Pancreas (tissue), 10 donors: ENCODE data around the gene PSAT1. TPM values are rescaled to one million over a fixed set of nuclear protein-coding genes. Genes with fewer than 3 reads are reported as not detected.

Source experiments
- ATAC-seq, 4 donors: fragments of 200-7000 bp; cut with Tn5 transposase; one replicate each; pipeline versions ENCODE4 v1.8.0 to v1.9.1; 2020; ENCODE audit warnings: mild to moderate bottlenecking in 4 of 4, moderate library complexity in 4 of 4
- DNase-seq, 6 donors: peaks; one replicate each; pipeline ENCODE4 v3.0.0-alpha.2; 2020
- FAIRE-seq: peaks from 2 replicates; lab custom pipeline; 2012; peaks lifted over from hg19 to GRCh38; lab: Jason Lieb, UNC
- H3K27ac ChIP-seq, 4 donors: fragments of 200-600 bp; sonication (generic); 1 replicate in 3 of 4; 2 replicates in 1 of 4; pipeline versions ENCODE4 v1.5.0 to v1.8.0; 2020
- H3K27me3 ChIP-seq, 4 donors: fragments of 200-600 bp; one replicate each; pipeline ENCODE4 v1.8.0; 2021
- H3K36me3 ChIP-seq, 3 donors: fragments of 200-600 bp; sonication (generic) in 1 of 3; one replicate each; pipeline versions ENCODE4 v1.5.0 to v1.8.0; 2020 to 2021
- H3K4me1 ChIP-seq, 3 donors: fragments of 200-600 bp; one replicate each; pipeline ENCODE4 v1.8.0; 2021
- H3K4me3 ChIP-seq, 4 donors: fragments of 200-600 bp; sonication (generic) in 2 of 4; one replicate each; pipeline versions ENCODE4 v1.5.0 to v1.8.0; 2020 to 2021
- H3K9me3 ChIP-seq, 4 donors: fragments of 200-600 bp; one replicate each; pipeline ENCODE4 v1.8.0; 2021
- WGBS, 2 donors: extraction: QIAGEN DNeasy Blood & Tissue Kit; methylation state at CpG; one replicate each; pipeline ENCODE4 v1.1.7; 2013; 5-methylcytosine and 5-hydroxymethylcytosine counted together
- intact Hi-C, 3 donors: fragments of 100-400 bp; cut with DNase I; formaldehyde crosslinking; loops; one replicate each; pipeline versions ENCODE4 v1.11.1 to v1.14.2; 2022
- polyA plus RNA-seq, 2 donors: library from polyadenylated mRNA; stranded (reverse); fragments of 200-250 nt; gene quantifications; one replicate each; pipeline ENCODE4 v1.2.3, GENCODE V29; 2013
- total RNA-seq, 6 donors: library from RNA; stranded (reverse); fragmentation: NEBNext Ultra II Directional in 4 of 6; extraction: Animal tissue kit (Norgen Biotek cat#: 25700) in 4 of 6; gene quantifications; one replicate each; pipeline versions ENCODE4 v1.2.1 to v1.2.4, GENCODE V29; 2021 to 2023
- TF ChIP-seq, protein P1 (sequence below), 4 donors: fragments of 200-600 bp; sonication (generic) in 3 of 4; IDR thresholded peaks; one replicate each; pipeline versions ENCODE4 v1.5.0 to v1.8.0; 2021; ENCODE audit warnings: antibody characterized with exemption in 4 of 4
- donor health status: healthy with polysubstance abuse.
- donor health status: DM: no; HTN: no; CAD: no; lungs with moderate emphysema.
- donor health status: DM: no; HTN: no; CAD: no.
- donor health status: control.
- donor health status: control.
- donor health status: Bipolar disorder and iron deficiency.
- donor health status: DM: yes; HTN: yes; CAD: no.
- donor health status: DM: no; HTN: no; CAD: no.
- donor health status: DM: no; HTN: no; CAD: no.
- donor health status: DM: yes; HTN: yes; CAD: no.

PSAT1 gene
- total and polyA plus RNA-seq, 8 donors = 9.0 to 189 (median 23.9) TPM

DNA sequence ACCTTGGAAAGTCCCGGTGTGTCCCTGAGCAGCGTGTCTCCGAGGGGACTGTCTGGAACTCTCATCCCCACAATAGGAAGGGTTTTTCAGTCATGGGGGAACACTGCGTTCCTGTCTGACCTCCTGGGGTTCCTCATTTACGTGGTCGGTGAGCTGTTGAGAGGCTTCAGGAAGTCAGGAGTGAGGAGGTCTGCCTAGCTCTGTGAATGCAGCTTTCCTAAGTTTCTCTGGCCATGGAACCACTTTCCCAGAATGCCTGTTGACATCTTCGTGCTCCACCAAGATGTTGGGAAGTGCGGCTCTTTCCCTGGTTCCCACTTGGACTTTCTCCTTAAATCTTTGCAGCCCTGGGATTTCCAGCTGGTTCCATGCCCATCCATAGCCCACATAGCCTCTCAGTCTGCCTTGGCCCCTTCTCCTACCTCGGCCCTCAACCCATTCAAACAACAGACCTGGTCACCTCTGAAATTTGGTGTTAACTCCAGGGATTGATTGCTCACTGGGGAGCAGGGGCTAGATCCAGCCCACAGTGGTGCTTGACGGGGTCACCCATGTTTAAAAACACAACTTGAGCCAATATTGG lies 27.2 kb downstream of the PSAT1 start:
- H3K27ac ChIP-seq = peak overlapping the region in 1 of 4 donors; percentile 18
- no peak for DNase-seq
- FAIRE-seq = no peak
- no peaks in the 10 kb centered on the region for H3K9me3 ChIP-seq
- H3K36me3 ChIP-seq = no peaks in the 10 kb centered on the region
- ATAC-seq = no peak
- WGBS, 2 donors = 85 to 86% methylated on average over 10 of the region's 10 CpGs
- intact Hi-C loops = no loop called here
- TF ChIP-seq, protein P1, sequence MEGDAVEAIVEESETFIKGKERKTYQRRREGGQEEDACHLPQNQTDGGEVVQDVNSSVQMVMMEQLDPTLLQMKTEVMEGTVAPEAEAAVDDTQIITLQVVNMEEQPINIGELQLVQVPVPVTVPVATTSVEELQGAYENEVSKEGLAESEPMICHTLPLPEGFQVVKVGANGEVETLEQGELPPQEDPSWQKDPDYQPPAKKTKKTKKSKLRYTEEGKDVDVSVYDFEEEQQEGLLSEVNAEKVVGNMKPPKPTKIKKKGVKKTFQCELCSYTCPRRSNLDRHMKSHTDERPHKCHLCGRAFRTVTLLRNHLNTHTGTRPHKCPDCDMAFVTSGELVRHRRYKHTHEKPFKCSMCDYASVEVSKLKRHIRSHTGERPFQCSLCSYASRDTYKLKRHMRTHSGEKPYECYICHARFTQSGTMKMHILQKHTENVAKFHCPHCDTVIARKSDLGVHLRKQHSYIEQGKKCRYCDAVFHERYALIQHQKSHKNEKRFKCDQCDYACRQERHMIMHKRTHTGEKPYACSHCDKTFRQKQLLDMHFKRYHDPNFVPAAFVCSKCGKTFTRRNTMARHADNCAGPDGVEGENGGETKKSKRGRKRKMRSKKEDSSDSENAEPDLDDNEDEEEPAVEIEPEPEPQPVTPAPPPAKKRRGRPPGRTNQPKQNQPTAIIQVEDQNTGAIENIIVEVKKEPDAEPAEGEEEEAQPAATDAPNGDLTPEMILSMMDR (IDR thresholded peaks at IDR 0.05) = no peak
- H3K4me3 ChIP-seq = no peak overlapping the region
- H3K27me3 ChIP-seq = no peaks in the 10 kb centered on the region
- H3K4me1 ChIP-seq = peaks cover 0 to 8% (median 0%) of the 10 kb centered on the region in 3 donors

DNA sequence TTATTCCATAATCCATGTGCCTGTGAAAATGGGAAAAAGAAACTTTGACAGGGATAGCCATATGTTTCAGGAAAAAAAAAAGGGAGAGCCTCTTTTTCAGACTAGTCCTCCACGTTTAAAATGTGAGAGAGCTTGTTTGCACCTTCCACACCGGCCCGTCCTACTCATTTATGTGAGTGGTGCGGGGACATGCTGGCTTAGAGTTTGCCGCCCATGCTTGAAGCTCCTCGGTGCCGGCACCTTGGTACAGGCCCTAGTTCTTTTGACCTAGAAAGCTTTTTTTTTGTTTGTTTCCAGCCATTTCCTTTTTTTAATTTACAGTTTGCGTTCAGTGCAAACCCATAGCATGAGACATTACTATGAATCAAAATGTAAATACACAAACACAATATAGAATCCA lies 27.8 kb downstream of the PSAT1 start:
- no peak for FAIRE-seq
- Histone ChIP-seq H3K4me1 (peaks cover 0 to 8% (median 0%) of the 10 kb centered on the region in 3 donors), H3K27ac (peak overlapping the region in 1 of 4 donors; percentile 18), H3K4me3 (no peak overlapping the region), H3K9me3 (no peaks in the 10 kb centered on the region), H3K27me3 (no peaks in the 10 kb centered on the region), H3K36me3 (no peaks in the 10 kb centered on the region)
- DNase-seq = no peak
- intact Hi-C loops = no loop called here
- ATAC-seq = peak in 1 of 4 donors; percentile 5
- TF ChIP-seq, protein P1 (IDR thresholded peaks at IDR 0.05) = no peak
- 80 to 84% methylated on average over 8 of the region's 8 CpGs for WGBS, 2 donors

DNA sequence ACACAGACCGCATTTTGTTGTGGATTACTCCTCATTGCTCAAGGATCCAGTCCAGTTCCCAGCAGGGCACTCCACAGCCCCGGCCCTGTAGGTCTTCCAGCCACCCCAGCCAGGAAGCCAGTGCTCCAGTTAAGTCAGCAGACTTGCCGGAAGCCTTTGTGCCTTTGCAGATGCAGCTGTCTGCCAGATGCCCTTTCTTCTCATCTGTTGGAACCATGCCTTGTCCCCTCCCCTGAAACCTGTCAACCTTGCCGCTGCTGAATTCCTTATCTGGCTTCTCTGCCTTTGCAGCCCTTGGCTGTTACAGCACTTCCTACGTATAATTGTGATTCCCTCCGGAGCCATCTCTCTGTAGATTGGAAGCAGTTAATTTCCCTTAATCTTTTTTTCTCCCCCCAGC lies 28.4 kb downstream of the PSAT1 start:
- Histone ChIP-seq H3K27ac (peak overlapping the region in 3 of 4 donors; percentile 15 to 30 (median 18)), H3K4me1 (peaks cover 0 to 8% (median 0%) of the 10 kb centered on the region in 3 donors), H3K9me3 (no peaks in the 10 kb centered on the region), H3K36me3 (no peaks in the 10 kb centered on the region), H3K4me3 (no peak overlapping the region), H3K27me3 (no peaks in the 10 kb centered on the region)
- peak; percentile 87 to 94 (median 92) for ATAC-seq
- FAIRE-seq = no peak
- intact Hi-C loops = no loop called here
- peak; percentile 61 to 86 (median 73) for DNase-seq
- 24 to 26% methylated on average over 6 of the region's 6 CpGs for WGBS, 2 donors
- TF ChIP-seq, protein P1 (IDR thresholded peaks at IDR 0.05) = no peak

DNA sequence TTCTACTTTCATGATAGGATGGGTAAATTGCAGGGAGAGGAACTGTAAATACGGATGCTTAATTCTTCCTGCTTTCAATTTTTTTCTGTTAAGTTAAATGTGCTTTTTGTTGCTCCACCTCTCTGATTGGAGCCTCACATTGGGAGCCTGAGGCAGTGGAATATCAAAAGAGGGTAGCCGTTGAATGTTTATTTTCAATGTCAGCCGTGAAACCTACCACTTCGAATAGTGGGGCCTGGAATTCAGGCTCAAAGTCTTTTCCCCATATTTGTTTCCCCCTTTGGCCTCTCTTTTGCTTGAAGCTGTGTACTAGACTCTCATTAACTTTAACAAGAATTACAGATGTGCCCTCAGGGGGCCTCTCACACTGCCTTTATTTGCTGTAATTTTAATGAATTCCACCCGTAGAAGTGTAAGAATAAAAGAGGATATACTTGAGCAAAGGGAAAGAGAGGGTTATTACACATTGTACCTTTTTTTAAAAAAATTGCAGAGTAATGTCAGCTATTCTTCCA lies 29.0 kb downstream of the PSAT1 start:
- TF ChIP-seq, protein P1 (IDR thresholded peaks at IDR 0.05) = no peak
- Histone ChIP-seq H3K27ac (no peak overlapping the region), H3K36me3 (no peaks in the 10 kb centered on the region), H3K27me3 (no peaks in the 10 kb centered on the region), H3K9me3 (no peaks in the 10 kb centered on the region), H3K4me1 (peaks cover 0 to 8% (median 0%) of the 10 kb centered on the region in 3 donors), H3K4me3 (no peak overlapping the region)
- intact Hi-C loops = no loop called here
- DNase-seq (no peak), ATAC-seq (no peak), FAIRE-seq (no peak)
- 71 to 72% methylated on average over 5 of the region's 5 CpGs for WGBS, 2 donors

DNA sequence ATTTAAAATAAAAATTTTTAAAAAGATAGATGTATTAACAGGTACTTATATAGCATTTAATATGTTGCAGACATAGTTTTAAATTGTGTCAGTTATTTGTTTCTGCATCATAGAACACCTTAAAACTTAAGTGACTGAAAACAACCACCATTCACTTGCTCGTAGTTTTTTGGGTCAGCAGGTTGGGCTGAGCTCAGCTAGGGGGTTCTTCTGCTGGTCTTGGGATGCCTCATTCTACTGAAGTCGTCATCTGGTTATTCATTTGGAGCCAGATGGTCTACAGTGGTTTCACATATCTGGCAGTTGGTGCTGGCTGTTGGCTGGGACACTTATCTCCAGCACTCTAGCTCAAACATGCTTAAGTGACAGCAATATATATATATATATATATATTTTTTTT lies 29.6 kb downstream of the PSAT1 start:
- no peak for FAIRE-seq
- TF ChIP-seq, protein P1 (IDR thresholded peaks at IDR 0.05) = no peak
- Histone ChIP-seq H3K27me3 (no peaks in the 10 kb centered on the region), H3K4me3 (no peak overlapping the region), H3K36me3 (no peaks in the 10 kb centered on the region), H3K9me3 (no peaks in the 10 kb centered on the region), H3K4me1 (peaks cover 0 to 8% (median 0%) of the 10 kb centered on the region in 3 donors), H3K27ac (no peak overlapping the region)
- DNase-seq = no peak
- intact Hi-C loops = no loop called here
- 95% methylated on average over 2 of the region's 2 CpGs for whole genome bisulfite sequencing, 2 donors
- ATAC-seq = no peak
